SK-N-MC (cell line): Measurements from ENCODE around the gene FBXW9.
A peak's percentile ranks its signal among the peaks of the same experiment; 100 is the strongest.
"Not testable (repeated sequence)": the region's sequence is repeated elsewhere in the genome, so short reads cannot be mapped to it uniquely, and the experiment has no call there.

Experiments used
- DNase-seq: peaks from one replicate; pipeline ENCODE4 v3.0.0-alpha.2; 2011; ENCODE audit warnings: low read depth, low spot score
- H3K27ac ChIP-seq: fragments of 200-600 bp; sonication (generic); 2 replicates; pipeline ENCODE4 v1.5.1; 2016; ENCODE audit warnings: mixed run types
- H3K36me3 ChIP-seq: fragments of 200-600 bp; sonication (generic); 2 replicates; pipeline ENCODE4 v1.6.1; 2017; ENCODE audit warnings: antibody characterized with exemption, low read length, mixed read lengths; ENCODE audit not compliant: insufficient read depth
- H3K4me3 ChIP-seq: fragments of 200-600 bp; sonication (generic); 2 replicates; pipeline ENCODE4 v1.5.1; 2016
- H3K9ac ChIP-seq: fragments of 200-600 bp; sonication (generic); 2 replicates; pipeline ENCODE4 v1.8.0; 2017; ENCODE audit warnings: mixed run types, mixed read lengths; ENCODE audit not compliant: insufficient read length
- H3K9me3 ChIP-seq: fragments of 200-600 bp; sonication (generic); 2 replicates; pipeline ENCODE4 v1.6.1; 2017; ENCODE audit warnings: low read depth, mild to moderate bottlenecking, antibody characterized with exemption, low read length, moderate library complexity, mixed read lengths
- EZH2 ChIP-seq: fragments of 200-600 bp; sonication (generic); IDR thresholded peaks from one replicate; pipeline ENCODE4 v1.6.1; 2017; ENCODE audit warnings: antibody characterized with exemption
- FOXP2 ChIP-seq: optimal IDR thresholded peaks from 2 replicates; pipeline ENCODE3; 2011; ENCODE audit warnings: mild to moderate bottlenecking, moderate library complexity; ENCODE audit not compliant: insufficient read depth; ENCODE audit errors: extremely low read length, control extremely low read depth
- POLR2AphosphoS5 ChIP-seq: IDR thresholded peaks from 2 replicates; pipeline ENCODE4 v1.6.1; 2012; ENCODE audit warnings: mild to moderate bottlenecking, low read depth, low read length, borderline replicate concordance

The FBXW9 gene

GRCh38 chr19:12720851-12721655, 24.6 kb upstream of the FBXW9 start:
- Histone ChIP-seq H3K9me3 (no peaks in the 10 kb centered on the region), H3K4me3 (peak overlapping the region; percentile 97), H3K36me3 (peaks cover 44% of the 10 kb centered on the region), H3K27ac (peak overlapping the region; percentile 92), H3K9ac (peak overlapping the region; percentile 100)
- no peak for TF ChIP-seq EZH2
- no peak for TF ChIP-seq POLR2AphosphoS5
- TF ChIP-seq FOXP2, result no peak
- DNase-seq, result no peak

- H3K9ac ChIP-seq, result no peak overlapping the region
Measured at GRCh38 chr19:12720296-12720695, 23.9 kb upstream of the FBXW9 start.

GRCh38 chr19:12715929-12716328, 19.5 kb upstream of the FBXW9 start:
- Histone ChIP-seq H3K9me3 (no peaks in the 10 kb centered on the region), H3K36me3 (peaks cover 86% of the 10 kb centered on the region), H3K27ac (no peak overlapping the region), H3K4me3 (no peak overlapping the region), H3K9ac (no peak overlapping the region)
- DNase-seq, result no peak
- TF ChIP-seq FOXP2, result no peak
- no peak for TF ChIP-seq EZH2
- no peak for TF ChIP-seq POLR2AphosphoS5

More at GRCh38 chr19:12720296-12720695, 23.9 kb upstream of the FBXW9 start:
- no peak overlapping the region for H3K27ac ChIP-seq
- peaks cover 52% of the 10 kb centered on the region for H3K36me3 ChIP-seq
- DNase-seq, result no peak
- no peaks in the 10 kb centered on the region for H3K9me3 ChIP-seq
- H3K4me3 ChIP-seq, result peak overlapping the region; percentile 97
- TF ChIP-seq EZH2, result no peak
- TF ChIP-seq POLR2AphosphoS5, result no peak
- no peak for TF ChIP-seq FOXP2

GRCh38 chr19:12715102-12715501, 18.7 kb upstream of the FBXW9 start:
- Histone ChIP-seq H3K4me3 (no peak overlapping the region), H3K27ac (no peak overlapping the region), H3K9ac (no peak overlapping the region), H3K9me3 (no peaks in the 10 kb centered on the region), H3K36me3 (peaks cover 85% of the 10 kb centered on the region)
- TF ChIP-seq EZH2 (no peak), FOXP2 (no peak), POLR2AphosphoS5 (no peak)
- no peak for DNase-seq

GRCh38 chr19:12713304-12713703, 16.9 kb upstream of the FBXW9 start:
- not testable (repeated sequence) for H3K4me3 ChIP-seq, DNase-seq, H3K9ac ChIP-seq, H3K9me3 ChIP-seq, H3K27ac ChIP-seq
- H3K36me3 ChIP-seq, result peaks cover 89% of the 10 kb centered on the region

- not testable (repeated sequence) for H3K27ac ChIP-seq, H3K4me3 ChIP-seq, H3K9ac ChIP-seq, H3K9me3 ChIP-seq, DNase-seq
- peaks cover 83% of the 10 kb centered on the region for H3K36me3 ChIP-seq
Measured at GRCh38 chr19:12712077-12712476, 15.6 kb upstream of the FBXW9 start.

GRCh38 chr19:12711187-12711586, 14.8 kb upstream of the FBXW9 start:
- no peak overlapping the region for H3K9ac ChIP-seq
- no peak overlapping the region for H3K4me3 ChIP-seq
- no peak overlapping the region for H3K27ac ChIP-seq
- DNase-seq, result no peak
- TF ChIP-seq FOXP2 (no peak), POLR2AphosphoS5 (no peak), EZH2 (no peak)
- no peaks in the 10 kb centered on the region for H3K9me3 ChIP-seq
- H3K36me3 ChIP-seq, result peaks cover 83% of the 10 kb centered on the region

- H3K36me3 ChIP-seq, result peaks cover 80% of the 10 kb centered on the region
- TF ChIP-seq EZH2 (no peak), FOXP2 (no peak), POLR2AphosphoS5 (no peak)
- no peaks in the 10 kb centered on the region for H3K9me3 ChIP-seq
- no peak for DNase-seq
- no peak overlapping the region for H3K9ac ChIP-seq
- H3K27ac ChIP-seq, result no peak overlapping the region
- no peak overlapping the region for H3K4me3 ChIP-seq
Measured at GRCh38 chr19:12708641-12709040, 12.2 kb upstream of the FBXW9 start.

GRCh38 chr19:12706332-12706718, 9.9 kb upstream of the FBXW9 start:
- no peak overlapping the region for H3K9ac ChIP-seq
- H3K27ac ChIP-seq, result no peak overlapping the region
- H3K9me3 ChIP-seq, result no peaks in the 10 kb centered on the region
- no peak for TF ChIP-seq POLR2AphosphoS5
- TF ChIP-seq EZH2, result no peak
- TF ChIP-seq FOXP2, result no peak
- DNase-seq, result no peak
- peaks cover 87% of the 10 kb centered on the region for H3K36me3 ChIP-seq
- H3K4me3 ChIP-seq, result no peak overlapping the region
